ENCODE measurements around the gene PARK7.
A peak's percentile ranks its signal among the peaks of the same experiment; 100 is the strongest.
"Not testable (repeated sequence)": the region's sequence is repeated elsewhere in the genome, so short reads cannot be mapped to it uniquely, and the experiment has no call there.

Gene PARK7

DNA sequence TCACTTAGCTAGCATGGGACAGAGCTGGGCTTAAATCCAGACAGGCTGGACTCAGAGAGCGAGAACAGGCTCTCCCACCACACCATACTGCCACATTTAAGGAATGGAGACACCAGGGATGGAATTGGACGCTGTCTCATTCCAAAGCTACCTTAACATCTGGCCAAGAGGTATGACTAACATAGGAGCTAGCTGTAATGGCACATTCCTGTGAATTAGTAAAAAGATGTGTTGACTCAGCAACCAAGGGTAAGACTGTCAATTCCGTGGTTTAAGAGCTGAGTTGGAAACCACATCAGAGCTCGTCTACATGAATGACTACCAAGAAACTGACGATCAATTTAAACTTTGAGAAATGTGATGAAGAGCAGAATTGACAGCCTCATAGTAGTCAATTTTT, 12.6 kb upstream of the PARK7 start:
- DNase-seq, result peak; percentile 42

DNA sequence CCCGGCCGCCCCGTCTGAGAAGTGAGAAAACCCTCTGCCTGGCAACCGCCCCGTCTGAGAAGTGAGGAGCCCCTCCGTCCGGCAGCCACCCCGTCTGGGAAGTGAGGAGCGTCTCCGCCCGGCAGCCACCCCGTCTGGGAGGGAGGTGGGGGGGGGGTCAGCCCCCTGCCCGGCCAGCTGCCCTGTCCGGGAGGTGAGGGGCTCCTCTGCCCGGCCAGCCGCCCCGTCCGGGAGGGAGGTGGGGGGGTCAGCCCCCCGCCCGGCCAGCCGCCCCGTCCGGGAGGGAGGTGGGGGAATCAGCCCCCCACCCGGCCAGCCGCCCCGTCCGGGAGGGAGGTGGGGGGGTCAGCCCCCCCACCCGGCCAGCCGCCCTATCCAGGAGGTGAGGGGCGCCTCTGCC, 8.7 kb upstream of the PARK7 start:
- not testable (repeated sequence) for DNase-seq

DNA sequence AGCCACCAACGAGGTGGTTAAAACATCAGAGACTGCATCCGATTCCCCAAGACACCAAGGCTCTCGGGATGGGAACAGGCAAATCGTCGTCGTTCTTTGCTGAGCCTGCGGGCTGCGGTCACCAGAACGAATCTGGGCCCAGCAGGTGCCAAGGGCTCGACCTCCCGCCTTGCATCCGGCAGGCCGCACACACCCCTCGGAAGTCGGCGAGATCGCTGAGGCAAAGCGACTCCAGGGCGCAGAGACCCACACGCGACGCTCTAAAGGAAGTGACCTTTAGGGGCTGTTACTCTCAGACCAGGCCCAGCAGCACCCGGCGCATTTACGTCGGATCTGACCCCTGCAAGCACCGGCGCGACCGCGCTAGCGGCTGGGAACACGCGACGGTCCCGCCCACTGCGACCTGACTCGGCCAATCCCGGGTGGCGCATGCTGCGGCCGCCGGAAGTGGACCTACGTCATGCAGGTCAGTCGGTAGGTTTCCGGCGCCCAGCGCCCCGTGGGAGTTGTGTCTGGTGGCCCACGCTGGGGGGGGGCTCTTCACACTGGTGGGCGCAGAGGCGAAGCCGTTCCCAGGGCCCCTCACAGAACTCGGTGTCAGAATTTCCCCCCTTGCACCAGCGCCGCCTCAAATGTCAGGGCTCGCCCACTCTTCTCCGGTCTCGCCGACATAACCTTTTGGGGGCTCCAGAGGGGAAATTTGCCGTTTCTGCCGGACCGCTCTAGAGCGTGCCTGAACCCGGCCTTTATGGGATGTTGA, 7.5 kb upstream of the PARK7 start:
- DNase-seq, result peak; percentile 86

DNA sequence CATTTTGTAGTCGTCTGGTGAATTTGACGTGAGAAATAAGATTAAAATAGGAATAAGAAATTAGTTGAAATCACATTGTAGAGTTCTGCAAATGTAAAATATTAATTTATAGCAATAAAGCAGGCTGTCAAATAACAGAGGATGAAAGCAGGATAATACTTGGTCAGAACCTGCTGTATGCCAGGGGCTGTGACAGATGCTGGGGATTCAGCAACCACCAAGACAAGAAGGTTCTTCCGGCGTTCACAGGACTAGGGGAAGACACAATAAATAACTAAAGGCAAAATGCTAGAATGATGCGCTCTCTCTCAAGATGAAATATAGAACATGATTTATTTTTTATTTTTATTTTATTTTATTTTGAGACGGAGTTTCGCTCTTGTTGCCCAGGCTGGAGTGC, 6.8 kb upstream of the PARK7 start:
- DNase-seq, result no peak

DNA sequence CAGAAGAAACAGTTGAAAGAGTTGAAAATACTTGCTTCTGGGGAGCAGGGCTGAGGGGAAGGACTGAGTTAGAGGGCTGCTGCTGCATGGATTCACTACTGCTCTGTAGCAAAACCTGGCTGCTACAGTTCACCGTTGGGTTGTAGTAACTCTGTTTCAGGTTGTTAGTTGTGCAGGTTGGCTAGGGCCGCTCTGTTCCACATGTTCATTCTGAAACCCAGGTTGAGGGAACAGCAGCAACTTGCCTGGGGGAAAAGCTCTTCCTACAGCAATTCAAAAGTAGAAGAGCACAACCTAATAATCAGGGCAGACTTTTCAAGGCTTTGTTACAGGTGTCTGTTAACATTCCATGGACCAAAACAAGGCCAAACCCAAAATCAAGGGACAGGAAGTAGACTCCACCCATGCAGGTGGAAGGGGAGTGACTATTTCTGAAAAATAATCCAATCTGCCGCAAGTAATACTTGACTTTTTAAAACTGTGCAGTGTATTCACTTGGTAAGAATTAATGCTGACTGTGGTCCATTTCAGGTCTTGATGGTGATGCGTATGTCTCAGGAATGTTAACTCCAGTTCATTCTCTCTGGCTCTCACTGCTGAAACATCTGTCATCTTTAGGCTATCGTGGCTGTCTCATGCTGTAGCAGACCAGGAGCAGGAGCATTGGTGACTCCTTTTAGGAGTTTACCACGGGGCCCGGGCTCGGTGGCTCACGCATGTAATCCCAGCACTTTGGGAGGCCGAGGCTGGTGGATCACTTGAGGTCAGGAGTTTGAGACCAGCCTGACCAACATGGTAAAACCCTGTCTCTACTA, 5.1 kb upstream of the PARK7 start:
- DNase-seq, result no peak

DNA sequence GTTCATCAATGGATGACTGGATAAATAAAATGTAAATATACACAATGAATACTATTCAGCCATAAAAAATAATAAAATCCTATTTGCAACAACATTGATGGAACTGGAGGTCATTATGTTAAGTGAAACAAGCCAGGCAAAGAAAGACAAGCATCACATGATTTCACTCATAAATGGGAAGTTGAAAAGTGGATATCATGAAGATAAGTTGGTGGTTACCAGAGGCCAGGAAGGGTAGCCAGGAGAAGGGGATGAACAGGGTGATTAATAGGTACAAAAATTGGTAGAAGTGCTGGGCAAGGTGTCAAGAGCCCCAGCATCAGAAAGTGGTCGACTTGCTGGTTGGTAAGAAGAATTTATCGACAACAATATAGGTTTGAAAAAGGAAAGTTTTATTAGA, 1.3 kb upstream of the PARK7 start:
- no peak for DNase-seq

DNA sequence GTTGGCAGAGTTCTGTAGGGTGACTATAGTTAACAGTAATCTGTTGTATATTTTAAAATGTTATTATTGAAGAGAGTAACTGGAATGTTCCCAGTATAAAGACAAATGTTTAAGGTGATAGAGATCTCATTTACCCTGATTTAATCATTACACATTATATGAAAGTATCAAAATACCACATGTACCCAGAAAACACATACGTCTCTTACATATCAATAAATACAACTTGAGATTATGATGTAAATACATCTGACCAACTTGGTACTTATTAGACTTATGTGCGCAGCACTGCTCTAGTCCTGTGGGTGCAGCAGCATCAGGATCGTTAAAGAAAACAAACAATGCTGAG, 670 bp upstream of the PARK7 start:
- DNase-seq, result no peak

DNA sequence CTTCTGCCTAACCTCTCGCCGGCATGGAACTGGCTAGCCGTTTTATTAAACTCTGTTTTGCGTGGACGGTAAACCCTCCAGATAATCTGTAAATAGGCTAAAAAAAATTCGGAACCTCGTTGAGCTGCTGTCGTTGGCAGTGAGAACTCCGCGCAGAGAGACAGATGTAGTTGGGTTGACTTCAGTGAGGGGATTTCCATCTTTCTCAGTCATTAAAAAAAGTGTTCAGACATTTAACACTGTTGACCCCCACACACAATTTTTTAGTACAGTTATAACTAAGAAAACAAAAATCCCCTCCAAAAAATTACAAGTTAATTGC, 464 bp downstream of the PARK7 start:
- DNase-seq, result no peak

DNA sequence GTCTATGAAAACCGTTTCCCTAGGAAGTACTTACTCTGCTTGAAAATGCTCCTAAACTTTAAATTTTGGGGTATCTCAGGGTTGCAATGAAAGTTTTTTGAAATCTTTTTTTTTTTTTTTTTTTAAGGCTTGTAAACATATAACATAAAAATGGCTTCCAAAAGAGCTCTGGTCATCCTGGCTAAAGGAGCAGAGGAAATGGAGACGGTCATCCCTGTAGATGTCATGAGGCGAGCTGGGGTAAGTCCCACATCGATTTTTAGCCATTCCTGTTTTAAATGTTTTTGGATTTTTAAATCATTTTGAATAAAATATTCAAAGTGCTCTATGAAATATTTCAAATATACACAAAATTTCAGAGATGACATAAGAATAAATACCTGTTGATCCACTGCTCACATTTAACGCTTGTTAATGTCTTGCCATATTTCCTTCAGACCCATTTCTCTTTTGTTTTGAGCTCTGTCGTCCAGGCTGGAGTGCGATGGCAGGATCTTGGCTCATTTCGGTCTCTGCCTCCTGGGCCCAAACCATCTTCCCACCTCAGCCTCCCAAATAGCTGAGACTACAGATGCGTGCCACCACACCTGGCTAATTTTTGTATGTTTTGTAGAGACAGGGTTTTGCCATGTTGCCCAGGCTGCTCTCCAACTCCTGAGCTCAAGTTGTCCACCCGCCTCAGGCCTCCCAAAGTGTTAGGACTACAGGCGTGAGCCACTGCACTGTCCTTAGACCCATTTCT, 1.3 kb downstream of the PARK7 start:
- DNase-seq, result no peak

DNA sequence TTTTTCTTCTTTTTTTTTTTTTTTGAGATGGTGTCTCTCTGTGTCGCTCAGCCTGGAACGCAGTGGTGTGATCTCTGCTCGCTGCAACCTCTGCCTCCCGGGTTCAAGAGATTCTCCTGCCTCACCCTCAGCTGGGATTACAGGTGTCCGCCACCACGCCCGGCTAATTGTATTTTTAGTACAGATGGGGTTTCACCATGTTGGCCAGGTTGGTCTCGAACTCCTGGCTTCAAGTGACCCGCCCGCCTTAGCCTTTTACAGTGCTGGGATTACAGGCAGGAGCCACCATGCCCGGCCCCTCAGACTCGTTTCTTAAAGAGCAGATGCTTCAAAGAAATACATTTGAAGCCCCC, 1.8 kb downstream of the PARK7 start:
- DNase-seq, result not testable (repeated sequence)

DNA sequence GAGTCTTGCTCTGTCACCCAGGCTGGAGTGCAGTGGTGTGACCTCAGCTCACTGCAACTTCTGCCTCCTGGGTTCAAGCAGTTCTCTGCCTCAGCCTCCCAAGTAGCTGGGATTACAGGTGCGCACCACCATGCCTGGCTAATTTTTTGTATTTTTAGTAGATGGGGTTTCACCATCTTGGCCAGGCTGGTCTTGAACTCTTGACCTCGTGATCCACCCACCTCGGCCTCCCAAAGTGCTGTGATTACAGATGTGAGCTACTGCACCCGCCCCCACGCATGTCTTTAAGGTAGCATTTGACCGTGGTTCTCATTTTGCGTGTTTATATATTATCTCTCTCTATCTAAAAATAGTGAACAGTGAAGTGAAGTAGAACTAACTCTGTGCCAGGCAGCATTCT, 2.3 kb downstream of the PARK7 start:
- DNase-seq, result not testable (repeated sequence)

DNA sequence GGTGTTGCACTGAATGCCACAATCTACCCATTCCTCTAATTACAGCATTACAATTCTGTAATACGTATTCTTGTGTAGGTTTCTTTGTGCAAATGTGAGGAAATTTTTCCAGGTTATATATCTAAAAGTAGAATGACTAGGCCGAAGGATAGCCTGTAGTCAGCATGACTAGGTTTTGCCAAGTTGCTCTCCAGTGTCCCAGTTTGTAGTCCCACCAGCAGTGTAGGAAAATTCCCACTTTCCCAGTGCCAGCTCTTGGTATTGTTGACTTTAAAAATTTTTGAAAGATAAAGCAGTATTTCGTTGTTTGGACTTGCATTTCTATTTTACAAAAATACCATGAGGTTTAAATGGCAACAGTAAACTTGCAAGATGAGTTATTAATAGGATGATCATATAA, 3.0 kb downstream of the PARK7 start:
- no peak for DNase-seq

DNA sequence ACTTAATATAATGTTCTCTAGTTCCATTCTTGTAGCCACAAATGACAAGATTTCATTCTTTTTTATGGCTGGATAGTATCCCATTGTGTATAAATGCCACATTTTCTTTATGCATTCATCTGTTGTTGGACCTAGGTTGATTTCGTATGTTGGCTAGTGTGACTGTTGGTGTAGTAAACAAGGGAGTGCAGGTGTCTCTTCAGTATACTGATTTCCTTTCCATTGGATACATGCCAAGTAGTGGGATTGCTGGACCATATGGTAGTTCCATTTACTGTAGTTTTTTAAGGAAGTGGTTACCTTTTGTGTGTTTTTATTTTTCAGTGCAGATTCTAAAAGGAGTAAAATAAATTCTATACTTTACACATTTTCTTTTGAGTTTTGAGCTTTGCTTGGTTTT, 5.7 kb downstream of the PARK7 start:
- no peak for DNase-seq

DNA sequence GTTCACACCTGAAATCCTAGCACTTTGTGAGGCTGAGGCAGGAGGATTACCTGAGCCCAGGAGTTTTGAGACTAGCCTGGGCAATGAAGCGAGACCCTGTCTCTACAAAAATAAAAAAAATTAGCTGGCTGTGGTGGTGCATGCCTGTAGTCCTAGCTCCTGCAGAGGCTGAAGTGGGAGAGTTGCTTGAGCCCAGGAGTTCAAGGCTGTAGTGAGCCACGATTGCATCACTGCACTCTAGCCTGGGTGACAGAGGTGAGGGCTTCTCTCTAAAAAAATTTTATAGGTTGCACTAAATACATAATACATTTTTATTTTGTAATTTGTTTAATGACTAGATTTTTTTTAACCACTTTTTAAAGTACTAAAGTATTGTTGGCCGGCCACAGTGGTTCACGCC, 6.1 kb downstream of the PARK7 start:
- DNase-seq, result no peak

DNA sequence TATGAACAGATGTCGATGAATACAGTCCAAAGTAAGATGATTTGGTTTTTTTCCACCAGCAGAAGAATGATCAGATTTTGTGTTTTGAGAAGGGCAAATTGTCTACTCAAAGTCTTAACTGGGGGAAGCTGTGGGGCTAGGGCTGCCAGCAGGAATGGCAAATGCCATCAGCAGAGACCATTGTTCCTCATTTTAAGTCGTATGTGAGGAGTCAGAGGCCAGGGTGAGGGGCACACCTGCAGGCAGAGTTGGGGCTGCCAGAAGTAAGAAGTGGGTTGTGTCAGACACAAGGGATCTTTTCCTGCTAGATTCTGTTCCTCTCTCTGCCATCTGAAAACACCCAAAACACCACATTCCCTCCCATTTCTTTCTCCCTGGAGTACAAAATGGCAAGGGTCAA, 8.7 kb downstream of the PARK7 start:
- no peak for DNase-seq

DNA sequence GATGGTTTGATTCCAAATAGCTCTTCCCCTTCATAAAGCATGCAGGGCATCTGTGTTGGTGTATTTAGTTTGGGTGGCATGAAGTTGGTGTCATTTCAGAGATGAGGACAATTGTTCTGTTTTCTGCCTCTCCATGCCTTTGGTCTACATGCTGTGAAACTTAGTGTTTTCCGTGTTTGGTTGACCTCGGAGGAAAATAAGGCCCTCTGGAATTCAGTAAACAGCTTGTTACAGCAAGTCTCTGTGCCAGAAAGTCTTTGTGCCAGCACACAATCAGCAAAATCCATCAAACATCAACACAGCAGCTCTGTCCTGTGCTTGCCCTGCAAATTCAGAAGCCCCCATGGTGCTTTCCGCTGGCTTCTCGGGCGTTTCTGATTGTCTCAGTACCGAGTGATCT, 9.5 kb downstream of the PARK7 start:
- no peak for DNase-seq

DNA sequence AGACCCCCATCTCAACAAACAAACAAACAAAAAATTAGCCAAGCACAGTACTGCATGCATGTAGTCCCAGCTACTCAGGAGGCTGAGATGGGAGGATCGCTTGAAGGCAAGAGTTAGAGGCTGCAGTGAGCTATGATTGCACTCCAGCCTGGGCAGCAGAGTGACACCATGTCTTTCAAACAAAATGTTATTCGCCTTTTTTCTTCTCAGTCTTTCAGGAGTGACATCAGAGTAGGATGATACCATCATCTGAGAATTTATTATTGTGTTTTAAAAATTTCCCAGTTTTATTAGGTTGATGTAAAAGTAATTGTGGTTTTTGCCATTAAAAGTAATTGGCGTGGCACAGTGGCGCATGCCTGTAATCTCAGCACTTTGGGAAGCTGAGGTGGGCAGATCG, 10.8 kb downstream of the PARK7 start:
- DNase-seq, result no peak

DNA sequence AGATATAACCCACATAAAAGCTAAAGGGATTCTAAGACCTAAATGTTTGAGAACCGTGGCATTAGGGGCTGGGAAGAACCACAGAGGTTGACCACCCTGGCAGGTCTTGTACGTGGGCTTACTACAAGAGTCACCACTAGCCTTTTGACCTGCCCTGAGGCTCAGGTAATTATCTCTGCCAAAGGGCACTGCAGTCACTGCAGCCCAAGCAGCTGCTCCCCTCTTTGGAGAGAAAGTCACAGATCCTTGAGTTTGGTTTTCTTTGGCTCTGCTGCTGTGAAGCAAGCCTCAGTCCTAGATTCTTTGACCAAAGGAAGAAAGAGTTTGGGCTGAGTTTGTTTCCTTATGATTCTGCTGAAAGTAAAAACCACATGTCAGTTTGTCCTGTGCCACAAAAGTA, 11.6 kb downstream of the PARK7 start:
- no peak for DNase-seq

DNA sequence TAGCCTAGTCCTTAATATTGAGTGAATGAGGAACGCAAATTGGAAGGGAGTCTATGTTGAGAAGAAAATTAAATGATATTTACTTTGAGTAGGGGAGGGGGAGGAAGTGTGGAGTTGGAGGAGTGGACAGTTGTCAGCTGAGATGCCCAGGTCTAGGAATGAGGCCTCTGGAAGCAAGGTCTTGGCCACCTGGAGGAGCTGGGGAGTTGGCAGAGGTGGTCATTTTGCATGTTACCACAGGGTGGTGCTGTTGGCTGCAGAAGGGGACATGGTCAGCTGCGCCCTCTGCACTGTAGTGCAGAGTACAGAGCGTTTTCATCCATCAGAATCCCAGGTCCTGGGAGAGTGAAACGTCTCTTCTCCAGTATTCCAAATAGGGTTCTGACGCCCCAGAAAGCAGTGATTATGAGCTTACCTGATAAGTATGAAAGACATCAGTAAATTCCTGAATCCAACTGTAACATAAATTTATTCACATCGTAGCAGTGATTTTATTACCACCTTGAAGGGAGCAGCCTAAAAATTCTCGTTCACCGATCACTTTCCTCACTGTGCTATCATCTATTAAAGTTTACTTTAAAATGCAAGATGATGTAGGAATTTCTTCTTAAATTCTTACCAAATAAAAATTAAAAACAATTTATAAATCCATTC, 13.8 kb downstream of the PARK7 start:
- DNase-seq, result peak; percentile 22

DNA sequence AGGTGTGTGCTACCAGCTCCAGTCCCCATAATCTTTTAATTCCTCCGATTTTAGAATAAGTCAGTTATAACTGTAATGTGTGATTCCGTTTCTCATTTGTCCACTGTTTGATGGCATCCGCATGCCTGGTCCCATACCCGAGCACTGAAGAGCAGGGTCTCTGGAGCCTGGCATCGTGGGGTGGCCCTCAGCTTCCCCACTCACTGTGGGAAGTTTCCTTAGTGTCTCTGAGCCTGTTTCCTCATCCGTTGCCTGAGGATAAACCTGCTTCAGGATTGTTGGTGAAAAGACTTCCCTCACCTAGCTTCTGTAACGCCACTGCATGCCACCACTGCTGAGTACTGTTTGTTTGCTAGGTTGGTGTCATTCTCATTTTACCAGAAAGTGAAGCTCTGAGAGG, 19.5 kb downstream of the PARK7 start:
- DNase-seq, result no peak

DNA sequence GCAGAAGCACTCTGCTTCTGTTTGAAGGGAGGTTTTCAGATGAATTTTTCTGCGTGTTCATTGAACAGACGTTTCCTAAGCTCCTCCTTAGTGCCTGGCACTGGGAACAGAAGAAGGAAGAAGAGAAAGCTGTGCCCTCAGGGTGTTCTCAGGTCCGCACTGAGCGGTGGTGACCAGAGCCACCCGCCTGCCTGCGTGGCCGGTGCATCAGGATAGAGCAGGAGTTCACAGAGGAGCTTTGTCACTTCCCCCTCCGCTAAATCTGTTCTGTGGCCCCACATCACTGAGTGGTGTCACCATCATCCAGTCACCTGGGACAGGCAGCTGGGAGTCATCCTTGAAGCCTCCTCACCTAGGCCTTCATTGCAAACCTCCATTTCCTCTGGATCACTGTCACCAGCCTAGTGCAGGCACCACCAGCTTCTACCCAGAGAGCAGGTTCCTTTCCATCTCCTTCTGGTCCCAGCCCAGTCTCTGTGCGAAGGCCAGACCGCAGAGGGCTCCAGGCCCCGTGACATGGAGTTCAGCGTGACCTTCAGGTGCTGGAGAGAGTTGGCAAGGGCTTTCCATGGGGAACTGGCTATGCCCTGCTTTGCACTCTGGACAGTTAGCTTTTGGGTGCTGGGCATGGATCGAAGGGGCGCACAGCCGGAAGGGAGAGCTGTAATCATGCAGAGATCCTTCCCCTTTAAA, 21.7 kb downstream of the PARK7 start:
- DNase-seq, result no peak

DNA sequence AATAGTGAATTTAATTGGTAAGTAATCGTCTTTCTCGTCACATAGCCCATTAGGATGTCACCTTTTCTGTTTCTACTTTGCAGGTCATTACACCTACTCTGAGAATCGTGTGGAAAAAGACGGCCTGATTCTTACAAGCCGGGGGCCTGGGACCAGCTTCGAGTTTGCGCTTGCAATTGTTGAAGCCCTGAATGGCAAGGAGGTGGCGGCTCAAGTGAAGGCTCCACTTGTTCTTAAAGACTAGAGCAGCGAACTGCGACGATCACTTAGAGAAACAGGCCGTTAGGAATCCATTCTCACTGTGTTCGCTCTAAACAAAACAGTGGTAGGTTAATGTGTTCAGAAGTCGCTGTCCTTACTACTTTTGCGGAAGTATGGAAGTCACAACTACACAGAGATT, 23.3 kb downstream of the PARK7 start:
- DNase-seq, result no peak
